ENCODE data around the gene MLLT3.

GRCh38 chr9:20662156-20662555 lies 39.9 kb upstream of the MLLT3 start:
- TF ChIP-seq CTCF (IDR thresholded peaks at IDR 0.05; ENCODE audit: low read length) (no peak), EZH2 (optimal IDR thresholded peaks at IDR 0.05; ENCODE audit: low read depth, low read length) (no peak), EZH2phosphoT487 (IDR thresholded peaks at IDR 0.05; ENCODE audit: low read length) (no peak)

Measured in MM.1S (cell line).